NOMO-1 (cell line): ENCODE results near the gene KRTAP10-10.
"Not testable (repeated sequence)": the region's sequence is repeated elsewhere in the genome, so short reads cannot be mapped to it uniquely, and the experiment has no call there.

Experiments used
- DNase-seq, 2 experiments: peaks; one replicate each; lab custom pipeline; 2025; ENCODE audit not compliant: unreplicated experiment in 2 of 2; lab: John Stamatoyannopoulos, UW

KRTAP10-10 gene

GRCh38 chr21:44648557-44649311 is 11.6 kb downstream of the KRTAP10-10 start:
- no peak for DNase-seq

GRCh38 chr21:44649521-44650100 is 12.5 kb downstream of the KRTAP10-10 start:
- no peak for DNase-seq

GRCh38 chr21:44650265-44650972 is 13.3 kb downstream of the KRTAP10-10 start:
- DNase-seq, result no peak

- DNase-seq, result no peak
Measured at GRCh38 chr21:44650973-44651675, 14.0 kb downstream of the KRTAP10-10 start.

GRCh38 chr21:44653123-44653522 is 16.0 kb downstream of the KRTAP10-10 start:
- DNase-seq, result no peak

GRCh38 chr21:44653656-44654575 is 16.8 kb downstream of the KRTAP10-10 start:
- no peak for DNase-seq

- DNase-seq, result no peak
Measured at GRCh38 chr21:44654576-44655175, 17.5 kb downstream of the KRTAP10-10 start, which contains the start of gene KRTAP12-4. TSS of gene KRTAP12-4 (minus strand) at chr21:44654659. CDS start at chr21:44654614, 45 bp downstream.

GRCh38 chr21:44656868-44657267 is 19.7 kb downstream of the KRTAP10-10 start:
- DNase-seq, result no peak

- no peak for DNase-seq
Measured at GRCh38 chr21:44657635-44658540, 20.7 kb downstream of the KRTAP10-10 start, which contains the start of gene KRTAP12-3. TSS of gene KRTAP12-3 (plus strand) at chr21:44657932. CDS start at chr21:44657980, 48 bp downstream.

- no peak for DNase-seq
Measured at GRCh38 chr21:44658541-44658910, 21.4 kb downstream of the KRTAP10-10 start.

GRCh38 chr21:44658913-44659595 is 21.9 kb downstream of the KRTAP10-10 start:
- DNase-seq, result peak; percentile 1 to 7

GRCh38 chr21:44661567-44661966 is 24.4 kb downstream of the KRTAP10-10 start:
- DNase-seq, result not testable (repeated sequence)

GRCh38 chr21:44664691-44665090 is 27.5 kb downstream of the KRTAP10-10 start:
- no peak for DNase-seq

- DNase-seq, result no peak
Measured at GRCh38 chr21:44666401-44667320, 29.5 kb downstream of the KRTAP10-10 start, which contains the start of gene KRTAP12-2. TSS of gene KRTAP12-2 (minus strand) at chr21:44666927. CDS start at chr21:44666886, 41 bp downstream.

- no peak for DNase-seq
Measured at GRCh38 chr21:44667612-44668011, 30.5 kb downstream of the KRTAP10-10 start.

- no peak for DNase-seq
Measured at GRCh38 chr21:44670642-44671432, 33.7 kb downstream of the KRTAP10-10 start.
